KG1 (cell line): Measurements from ENCODE around the gene VPS26A.

ENCODE experiments used
- DNase-seq: peaks from one replicate; lab custom pipeline; 2025; lab: John Stamatoyannopoulos, UW

Gene VPS26A

DNA sequence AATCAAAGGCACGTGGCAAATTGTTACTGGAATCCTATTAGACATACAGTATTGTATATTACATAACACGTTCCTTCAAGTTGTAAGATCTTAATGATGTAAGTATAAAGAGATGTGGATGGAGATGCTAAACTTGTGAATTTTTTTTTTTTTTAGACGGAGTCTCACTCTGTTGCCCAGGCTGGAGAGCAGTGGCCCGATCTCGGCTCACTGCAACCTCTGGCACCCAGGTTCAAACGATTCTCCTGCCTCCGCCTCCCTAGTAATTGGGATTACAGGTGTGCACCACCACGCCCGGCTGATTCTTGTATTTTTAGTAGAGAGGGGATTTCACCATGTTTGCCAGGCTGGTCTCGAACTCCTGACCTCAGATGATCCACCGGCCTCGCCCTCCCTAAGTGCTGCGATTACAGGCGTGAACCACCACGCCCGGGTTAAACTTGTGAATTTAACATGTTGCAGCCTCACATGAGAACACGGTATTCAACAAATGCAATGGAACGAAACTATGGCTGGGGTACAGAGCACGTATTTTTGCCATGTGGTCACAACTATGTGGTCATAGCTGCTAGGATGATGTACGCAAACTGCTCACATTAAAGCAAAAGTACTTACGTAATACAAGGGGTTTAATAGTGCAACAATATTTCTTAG, 55.2 kb downstream of the VPS26A start:
- no peak for DNase-seq

DNA sequence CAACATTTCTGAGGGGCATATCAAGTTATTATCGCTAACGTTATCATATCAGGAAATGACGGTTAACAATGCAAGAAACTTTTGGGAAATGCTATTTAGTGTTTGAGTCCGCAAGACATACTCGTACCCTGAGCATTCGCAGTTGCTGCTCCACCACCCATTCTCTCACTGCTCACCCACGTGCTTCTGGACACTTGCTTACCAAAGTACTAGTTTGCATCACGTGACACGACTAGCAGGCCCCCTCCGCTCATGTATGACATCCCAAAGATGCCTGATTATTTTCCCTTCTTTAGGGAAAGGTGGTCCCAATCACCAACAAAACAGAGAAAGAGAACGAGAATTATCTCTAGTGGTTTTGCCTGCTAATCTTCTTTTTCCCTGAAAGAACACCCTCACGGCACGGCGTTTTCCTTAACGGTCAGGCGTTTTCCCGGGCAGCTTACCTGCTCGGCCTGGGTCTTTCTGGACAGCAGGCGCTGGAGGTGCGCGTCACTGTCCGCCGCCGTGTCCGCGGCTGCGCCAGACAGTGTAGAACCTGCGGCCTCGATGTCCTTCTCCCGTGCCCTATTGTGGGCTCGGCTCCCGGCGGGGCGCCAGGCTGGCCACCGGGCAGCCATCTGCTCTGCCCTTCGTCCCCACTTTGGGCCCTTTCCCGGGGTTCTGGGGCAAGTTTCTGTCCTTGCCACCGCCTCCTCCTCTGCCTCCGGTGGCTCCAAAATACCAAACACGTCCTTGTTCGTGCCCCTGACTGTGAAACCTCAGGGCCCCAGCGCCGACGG, 56.0 kb downstream of the VPS26A start, which contains the start of gene SUPV3L1:
Gene SUPV3L1, plus strand, starts transcription at position 492 of the 782 bp plus-strand sequence. Its CDS starts 58 bp downstream, at position 550.
- DNase-seq = peak; percentile 97

DNA sequence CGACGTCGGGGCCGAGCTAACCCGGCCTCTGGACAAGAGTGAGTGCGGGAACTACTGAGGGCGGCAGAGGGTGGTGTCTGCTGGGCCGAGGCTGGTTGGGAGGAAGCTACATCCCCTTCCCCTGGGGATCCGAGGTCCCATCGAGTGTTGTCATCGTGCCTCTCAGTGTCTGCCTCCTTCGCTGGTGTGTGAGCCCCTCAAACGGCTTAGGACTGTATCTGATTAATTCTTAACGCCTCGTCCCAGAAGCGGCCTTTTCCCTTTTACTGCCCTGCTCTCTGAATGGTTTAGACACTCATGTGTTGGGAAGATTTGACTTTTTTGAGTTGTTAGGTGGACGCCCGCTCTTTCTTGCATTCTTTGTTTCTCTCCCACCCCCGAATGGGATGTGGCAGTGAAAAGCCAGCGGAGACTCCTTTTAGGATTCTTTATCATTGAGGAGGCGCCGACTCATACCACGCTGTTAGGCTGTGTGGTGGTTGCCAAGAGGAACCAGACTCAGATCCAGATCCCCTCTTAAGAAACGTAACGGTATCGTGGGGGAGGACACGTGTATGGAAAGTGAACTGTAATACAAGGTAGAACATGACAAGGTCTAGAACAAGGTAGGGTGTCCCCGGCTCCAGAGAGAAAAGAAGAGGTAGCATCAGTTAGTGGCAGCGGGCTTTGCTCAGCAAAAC, 56.7 kb downstream of the VPS26A start:
- DNase-seq = no peak

DNA sequence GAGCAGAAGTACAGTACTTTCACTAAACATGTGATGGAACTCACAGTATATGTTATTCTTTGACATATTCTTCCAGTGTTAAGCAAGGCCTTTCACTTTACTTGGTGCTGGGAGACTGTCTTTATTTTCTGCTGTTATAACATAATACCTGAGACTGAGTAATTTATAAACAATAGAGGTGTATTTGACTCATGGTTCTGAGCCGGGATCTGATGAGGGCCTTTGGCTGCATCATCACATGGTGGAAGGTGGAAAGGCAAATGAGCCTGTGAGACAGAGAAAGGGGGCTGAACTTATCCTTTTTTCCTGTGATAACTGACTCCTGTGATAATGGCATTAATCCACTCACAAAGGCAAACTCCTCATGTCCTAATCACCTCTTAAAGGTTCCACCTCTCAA, 57.5 kb downstream of the VPS26A start:
- no peak for DNase-seq

DNA sequence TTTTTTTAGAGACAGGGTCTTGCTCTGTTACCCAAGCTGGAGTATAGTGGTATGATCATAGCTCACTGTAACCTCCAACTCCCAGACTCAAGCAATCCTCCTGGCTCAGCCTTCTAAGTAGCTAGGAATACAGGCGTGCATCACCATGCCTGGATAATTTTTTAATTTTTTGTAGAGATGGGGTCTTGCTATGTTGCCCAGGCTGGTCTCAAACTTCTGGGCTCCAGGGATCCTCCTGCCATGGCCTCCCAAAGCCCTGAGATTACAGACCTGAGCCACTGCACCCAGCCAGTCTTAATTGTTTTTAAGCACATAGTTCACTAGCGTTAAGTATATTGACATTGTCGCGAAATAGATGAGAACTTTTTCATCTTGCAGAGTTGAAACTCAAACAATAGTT, 58.0 kb downstream of the VPS26A start:
- DNase-seq = no peak

DNA sequence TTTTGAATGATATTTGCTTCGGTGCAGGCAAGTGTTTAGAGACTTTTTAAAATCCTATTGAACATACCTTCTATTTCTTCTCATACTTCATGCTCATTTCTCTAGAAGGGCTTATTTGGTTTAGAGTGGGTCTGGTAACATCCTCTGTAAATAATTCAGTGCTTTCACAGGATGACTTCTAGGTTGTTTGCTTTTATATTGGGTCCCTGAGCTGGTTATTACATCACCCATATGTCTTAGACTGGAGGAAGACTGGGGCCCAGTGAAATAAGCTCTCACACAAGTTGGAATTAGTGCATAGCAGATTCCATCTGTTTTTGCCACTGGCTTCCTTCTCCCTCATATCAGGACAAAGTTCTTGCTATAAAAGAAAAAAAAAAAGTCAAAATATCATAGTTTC, 62.5 kb downstream of the VPS26A start:
- DNase-seq = no peak

DNA sequence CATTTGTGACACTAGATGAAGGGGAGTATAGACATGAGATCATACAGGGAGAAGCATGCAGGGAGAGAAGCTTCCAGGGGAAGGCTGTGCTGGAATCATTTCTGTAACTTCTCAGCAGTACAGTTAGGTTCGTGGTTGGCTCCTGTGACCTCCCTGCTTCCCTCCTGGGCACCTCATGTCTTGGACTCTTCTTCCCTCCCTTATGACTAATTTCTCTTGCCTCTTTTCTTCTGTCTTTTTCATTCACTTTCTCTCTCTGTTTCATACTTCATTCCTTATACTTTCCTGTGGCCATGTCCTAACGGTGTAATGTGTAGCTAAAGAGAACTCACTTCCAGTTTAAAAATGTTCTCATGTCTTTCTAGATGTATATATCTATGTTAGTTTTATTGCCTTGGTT, 77.1 kb downstream of the VPS26A start:
- DNase-seq = no peak

DNA sequence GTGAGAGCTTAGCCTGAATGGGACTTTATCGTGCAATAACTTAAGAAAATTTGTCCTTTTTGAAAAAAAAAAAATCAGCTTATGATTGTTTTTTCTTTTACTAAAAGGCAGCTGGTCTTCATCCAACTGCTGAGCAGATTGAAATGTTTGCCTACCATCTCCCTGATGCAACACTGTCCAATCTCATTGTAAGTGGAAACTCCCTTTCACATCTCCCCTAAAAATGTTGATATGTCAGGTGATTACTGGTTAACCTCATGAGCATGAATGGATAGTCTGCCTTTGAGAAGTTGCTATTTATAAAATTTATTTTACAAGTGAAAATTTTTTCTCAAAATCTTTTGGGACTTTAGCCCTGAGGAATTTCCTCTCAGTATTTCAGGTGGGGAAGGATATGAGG, 78.4 kb downstream of the VPS26A start:
- no peak for DNase-seq

DNA sequence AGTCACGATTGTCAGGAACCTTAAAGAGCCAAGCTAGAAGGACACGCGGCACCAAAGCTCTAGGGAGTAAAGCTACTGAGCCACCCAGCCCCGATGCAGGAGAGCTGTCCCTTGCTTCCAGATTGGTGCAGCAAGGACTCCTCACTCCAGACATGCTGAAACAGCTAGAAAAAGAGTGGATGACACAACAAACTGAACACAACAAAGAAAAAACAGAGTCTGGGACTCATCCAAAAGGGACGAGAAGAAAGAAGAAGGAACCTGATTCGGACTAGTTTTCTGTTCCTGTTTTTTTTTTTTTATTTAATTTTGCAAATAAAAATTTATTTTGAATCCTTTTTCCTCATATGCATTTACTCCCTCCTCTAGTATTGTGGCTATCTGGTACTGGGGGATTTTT, 84.8 kb downstream of the VPS26A start:
- no peak for DNase-seq

DNA sequence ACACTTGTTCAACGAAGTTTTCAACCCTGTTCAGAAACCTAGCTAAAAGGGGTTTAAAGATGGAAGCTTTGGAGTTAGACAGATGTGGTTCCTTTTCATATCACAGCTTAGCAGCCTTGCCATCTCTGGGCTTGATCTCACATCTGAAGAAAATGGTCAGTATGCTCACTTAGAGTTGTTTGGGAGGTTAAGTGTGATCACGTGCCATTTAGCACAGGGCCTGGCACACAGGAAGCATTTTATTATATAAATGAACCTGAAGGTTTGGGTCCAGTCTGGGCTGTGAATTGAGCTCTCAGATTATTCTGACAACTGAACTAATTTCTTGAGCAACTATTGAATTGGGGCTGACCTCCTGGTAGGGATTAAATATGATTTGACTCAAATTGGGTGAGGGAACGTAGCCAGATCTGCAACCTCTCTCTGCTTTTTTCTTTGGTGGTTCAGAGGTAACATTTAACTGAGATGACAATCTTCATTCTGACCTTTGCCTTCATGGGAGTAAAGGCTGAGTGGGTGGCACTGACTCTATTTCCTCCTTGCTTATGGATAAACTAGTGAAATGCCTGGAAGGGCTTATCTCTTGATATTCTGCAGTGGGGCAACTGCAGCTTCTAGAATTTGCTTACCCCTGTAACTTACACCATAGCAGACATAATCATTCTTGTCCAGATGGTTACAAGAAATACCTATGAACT, 86.0 kb downstream of the VPS26A start:
- no peak for DNase-seq

DNA sequence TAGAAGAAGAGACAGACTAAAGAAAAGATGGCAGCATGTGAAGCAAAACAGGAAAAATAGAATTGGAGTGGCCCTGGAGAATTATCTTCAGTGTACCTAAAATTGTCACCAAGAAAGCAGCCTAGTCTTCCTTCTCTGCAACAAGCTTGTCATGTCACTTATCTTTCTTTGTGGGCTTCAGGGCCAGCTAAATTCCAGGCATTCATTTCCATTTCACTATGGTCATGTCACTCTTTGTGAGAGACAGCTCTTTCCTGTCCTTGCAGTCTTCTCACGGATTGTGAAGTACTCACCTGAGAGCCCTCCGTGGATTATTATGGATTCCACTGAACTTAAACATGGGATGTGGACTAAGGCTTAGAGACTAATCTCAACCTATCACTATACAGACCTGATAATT, 87.1 kb downstream of the VPS26A start:
- no peak for DNase-seq

DNA sequence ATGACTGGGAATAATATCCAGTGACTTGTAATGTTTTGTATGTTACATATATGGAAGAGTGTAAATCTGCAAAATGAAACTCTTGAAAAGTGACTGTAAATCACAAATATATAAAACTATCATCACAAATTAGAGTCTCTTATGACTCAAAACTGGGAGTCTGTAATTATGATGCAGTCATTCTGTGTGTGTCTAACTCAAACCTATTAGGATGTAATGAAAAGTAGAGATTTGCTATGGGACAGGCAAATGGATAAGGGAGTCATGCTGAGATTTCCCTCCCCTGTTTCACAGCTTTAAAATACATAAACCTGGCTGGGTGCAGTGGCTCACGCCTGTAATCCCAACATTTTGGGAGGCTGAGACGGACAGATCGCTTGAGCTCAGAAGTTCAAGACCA, 87.5 kb downstream of the VPS26A start:
- no peak for DNase-seq

DNA sequence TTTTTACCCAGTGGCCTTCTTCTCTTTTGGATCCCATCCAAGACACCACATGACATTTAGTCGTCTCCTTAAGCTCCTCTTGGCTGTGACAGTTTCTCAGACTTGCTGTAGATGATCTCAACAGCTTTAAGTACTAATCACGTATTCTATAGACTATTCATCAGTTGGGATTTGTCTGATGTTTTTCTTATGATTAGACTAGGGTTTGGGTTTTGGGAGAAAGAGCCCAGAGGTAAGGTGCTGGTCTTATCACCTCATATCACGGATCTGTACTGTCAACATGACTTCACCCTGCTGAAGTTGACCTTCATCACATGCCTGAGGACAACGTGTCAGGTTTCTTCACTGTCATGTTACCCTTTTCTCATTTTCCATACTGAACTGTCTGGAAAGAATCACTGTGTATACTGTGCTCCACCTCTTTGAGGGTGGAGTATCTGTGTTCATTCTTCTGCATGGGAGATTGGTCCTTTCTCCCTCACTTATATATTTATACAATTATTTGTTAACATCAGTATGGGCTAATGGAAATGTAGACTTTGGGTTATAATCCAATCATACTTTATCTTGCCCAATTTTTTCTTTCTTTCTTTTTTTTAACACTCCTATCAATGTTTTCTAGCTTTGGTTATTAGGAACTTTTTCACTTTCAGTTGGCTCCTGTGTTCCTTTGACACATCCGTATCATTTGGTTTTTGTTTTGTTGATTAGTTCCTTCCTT, 89.8 kb downstream of the VPS26A start:
- DNase-seq = no peak

DNA sequence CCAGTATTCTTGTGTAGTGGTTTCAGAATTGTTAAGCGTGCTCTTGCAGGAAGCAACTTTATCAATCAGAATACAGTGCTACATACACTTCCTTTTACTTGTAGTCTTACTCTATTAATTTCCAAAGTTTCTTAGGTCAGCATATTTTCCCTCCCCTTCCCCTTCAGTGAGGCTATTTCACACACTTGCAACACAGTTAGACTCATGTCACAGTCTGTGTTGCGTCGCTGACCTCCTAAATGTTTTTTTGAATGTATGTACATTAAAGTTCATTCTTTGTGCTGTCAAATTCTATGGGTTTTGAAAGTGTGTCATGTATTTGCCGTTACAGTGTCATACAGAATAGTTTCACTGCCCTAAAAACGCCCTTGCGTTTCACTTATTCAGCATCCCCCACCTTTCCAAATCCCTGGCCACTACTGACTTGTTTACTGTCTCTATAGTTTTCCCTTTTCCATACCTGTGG, 90.7 kb downstream of the VPS26A start:
- DNase-seq = no peak

DNA sequence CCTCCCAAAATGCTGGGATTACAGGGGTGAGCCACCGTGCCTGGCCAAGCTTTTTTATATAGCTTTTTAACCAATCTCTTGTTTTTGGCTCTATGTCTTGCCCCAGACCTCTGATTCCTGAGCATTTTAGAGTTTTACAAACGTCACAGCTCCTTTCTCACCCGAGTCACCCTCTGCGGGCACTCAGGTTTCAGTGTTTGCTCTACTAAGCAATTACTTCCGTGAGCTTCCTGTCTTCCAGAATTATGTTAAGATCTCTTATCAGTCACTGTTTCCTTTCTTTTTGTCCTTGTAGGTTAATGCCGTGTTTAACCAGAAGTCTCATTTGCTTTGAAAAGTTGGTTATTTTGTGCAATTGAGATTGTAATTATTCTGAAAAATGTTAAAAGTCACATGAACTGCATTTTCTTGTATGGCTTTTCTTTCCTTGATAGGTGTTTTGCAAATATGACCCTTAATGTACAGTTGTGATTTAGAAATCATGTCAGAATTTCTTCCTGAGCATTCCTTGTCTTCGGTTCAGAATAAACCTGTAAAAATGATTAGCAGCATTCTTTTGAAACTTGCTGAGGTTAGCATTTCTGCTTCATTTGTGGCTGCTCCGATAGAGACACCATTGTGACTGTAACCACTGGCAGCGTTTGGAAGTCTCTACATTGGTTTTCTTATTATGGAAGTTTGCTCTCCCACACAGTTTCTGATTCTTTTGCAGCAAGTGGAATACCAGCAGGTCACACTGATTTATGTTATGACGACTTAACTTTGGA, 91.6 kb downstream of the VPS26A start:
- no peak for DNase-seq

DNA sequence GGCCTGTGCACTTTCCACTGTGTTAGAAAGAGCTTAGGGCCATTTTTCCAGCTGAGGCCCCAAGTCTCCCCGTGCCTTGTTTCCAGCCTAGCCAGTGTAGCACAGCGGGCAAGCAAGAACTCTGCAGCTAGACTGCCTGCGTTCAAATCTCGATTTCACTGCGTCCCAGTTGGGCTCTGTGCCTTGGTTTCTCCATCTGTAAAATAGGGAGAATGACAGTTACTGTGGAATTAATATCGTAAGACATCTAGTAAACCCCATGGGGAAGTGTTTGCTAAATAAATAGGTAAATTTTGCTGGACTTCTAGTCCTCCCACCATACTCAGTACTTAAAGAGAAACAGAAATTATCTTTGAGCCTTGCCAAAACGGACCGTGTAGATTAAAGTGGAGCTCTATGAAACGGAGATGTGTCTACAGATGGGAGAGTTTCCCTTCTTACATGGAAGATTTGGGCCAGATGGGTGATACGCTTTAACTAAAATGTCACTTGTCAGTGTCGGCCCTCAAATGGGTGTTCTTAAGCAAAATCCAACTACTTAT, 92.7 kb downstream of the VPS26A start:
- no peak for DNase-seq

DNA sequence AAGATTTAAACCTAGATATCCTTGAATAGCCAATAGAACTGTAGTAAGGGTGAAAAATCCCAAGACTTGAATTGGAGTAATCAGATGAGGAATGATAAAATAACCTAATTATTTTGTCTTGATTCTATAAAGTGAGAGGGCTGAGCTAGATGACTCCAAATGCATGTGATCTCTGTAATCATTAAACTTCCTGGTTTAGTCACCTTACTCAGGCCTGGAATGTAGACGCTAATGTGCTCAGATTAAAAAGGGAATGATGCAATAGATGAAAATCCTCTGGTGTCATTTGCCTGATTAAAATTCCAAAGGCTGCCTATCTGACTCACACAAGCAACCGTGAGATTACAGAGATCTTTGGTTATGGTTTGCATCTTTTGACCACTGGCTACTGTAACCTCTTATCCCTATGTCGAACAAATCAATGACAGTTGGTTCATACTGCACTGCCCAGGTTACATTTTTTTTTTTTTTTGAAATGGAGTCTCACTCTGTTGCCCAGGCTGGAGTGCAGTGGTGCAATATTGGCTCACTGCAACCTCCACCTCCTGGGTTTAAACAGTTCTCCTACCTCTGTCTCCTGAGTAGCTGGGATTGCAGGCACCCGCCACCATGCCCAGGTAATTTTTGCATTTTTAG, 93.3 kb downstream of the VPS26A start:
- no peak for DNase-seq

DNA sequence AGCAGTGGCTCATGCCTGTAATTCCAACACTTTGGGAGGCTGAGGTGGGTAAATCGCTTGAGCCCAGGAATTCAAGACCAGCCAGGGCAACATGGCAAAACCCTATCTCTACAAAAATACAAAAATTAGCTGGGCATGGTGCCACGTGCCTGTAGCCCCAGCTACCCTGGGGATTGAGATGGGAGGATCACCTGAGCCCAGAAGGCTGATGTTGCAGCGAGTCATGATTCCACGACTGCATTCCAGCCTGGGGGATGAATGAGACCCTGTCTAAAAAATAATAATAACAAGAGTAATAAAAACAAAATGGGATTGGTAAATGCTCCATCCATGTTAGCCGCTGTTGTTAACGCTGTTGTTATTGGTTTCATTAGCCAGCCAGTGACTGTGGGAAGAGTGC, 94.9 kb downstream of the VPS26A start:
- no peak for DNase-seq

DNA sequence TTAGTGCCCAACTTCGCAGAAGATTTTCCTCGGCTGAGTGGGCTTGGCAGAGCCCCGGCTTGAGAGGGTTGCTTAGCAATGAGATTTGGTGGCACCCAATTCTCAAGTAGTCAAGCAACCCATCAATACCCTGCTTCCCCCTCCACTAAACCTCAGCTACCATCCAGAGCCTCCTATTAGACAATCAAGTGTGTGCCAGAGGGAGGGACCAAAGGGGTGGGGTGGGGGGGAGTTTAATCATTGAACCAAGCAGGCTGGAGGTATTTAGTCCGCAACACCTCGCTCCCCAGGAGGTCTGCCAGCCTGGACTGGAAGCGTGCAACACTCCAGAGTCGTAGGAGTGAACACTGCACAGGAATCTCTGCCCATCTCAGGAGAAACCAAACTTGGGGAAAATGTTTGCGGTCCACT, 96.1 kb downstream of the VPS26A start, which contains the start of gene HKDC1:
Gene HKDC1, plus strand, starts transcription at position 292 of the 411 bp plus-strand sequence. Its CDS starts 104 bp downstream, at position 396.
- no peak for DNase-seq

DNA sequence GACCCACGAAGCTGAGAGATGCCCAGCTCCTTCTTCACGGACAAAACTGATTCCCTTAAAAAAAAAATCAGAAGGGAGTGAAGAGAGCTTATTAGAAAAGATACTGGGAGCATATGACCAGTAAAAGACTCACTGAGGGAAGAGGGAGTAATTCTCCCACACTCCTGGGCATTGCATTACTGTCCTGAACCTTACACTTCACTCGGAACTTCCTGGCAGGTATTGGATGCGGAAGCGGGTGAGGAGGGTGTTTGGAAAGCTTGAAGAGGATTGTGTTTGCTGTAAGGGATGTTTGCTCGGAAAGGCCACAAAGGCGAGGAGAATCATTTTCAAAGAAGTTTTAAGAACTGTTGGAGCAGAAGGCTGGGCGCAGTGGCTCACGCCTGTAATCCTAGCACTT, 96.5 kb downstream of the VPS26A start:
- no peak for DNase-seq
